RWPE1 (cell line): ENCODE measurements around the gene GYG2.
A peak's percentile ranks its signal among the peaks of the same experiment; 100 is the strongest.
"Not testable (repeated sequence)": the region's sequence is repeated elsewhere in the genome, so short reads cannot be mapped to it uniquely, and the experiment has no call there.

Experiments
- CTCF ChIA-PET: fragments of 350-600 bp; sonication (Branson Sonifier 250); formaldehyde crosslinking; extraction: SDS; loops from one replicate; lab custom pipeline; 2021; lab: Yijun Ruan, JAX
- POLR2A ChIA-PET: fragments of 400-600 bp; formaldehyde crosslinking; extraction: SDS; loops from one replicate; lab custom pipeline; 2020; ENCODE audit warnings: antibody characterized with exemption; ENCODE audit not compliant: low non-redundant PET; lab: Yijun Ruan, JAX
- DNase-seq: peaks from one replicate; pipeline ENCODE4 v3.0.0; 2012; ENCODE audit warnings: low spot score
- H3K27ac ChIP-seq: fragments of 450-650 bp; 2 replicates; pipeline ENCODE4 v1.5.1; 2017
- TF ChIP-seq, protein P1 (sequence below): fragments of 450-650 bp; conservative IDR thresholded peaks from 2 replicates; pipeline ENCODE4 v1.5.1; 2017; ENCODE audit warnings: low read depth, mild to moderate bottlenecking

Gene GYG2

DNA sequence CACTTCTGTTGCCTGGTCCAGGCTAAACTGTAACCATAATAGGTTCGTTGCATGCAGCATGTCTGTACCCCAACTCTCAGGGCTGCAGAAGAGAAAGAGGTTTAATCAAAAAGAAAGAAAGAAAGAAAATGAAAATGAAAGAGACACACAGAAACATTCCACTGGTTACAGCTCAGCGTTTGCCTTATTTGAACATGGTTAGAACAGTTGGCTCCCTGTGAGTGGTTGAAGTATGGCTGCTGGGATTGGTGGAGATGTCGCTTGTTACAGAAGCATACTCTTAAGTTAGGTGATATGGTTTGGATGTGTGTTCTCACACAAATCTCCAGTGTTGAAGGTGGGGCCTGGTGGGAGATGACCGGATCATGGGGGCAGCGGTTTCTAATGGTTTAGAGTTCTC is 64.1 kb downstream of the GYG2 start:
- DNase-seq, result no peak
- ChIA-PET CTCF (no interaction called here), POLR2A (no interaction called here)
- TF ChIP-seq, protein P1, sequence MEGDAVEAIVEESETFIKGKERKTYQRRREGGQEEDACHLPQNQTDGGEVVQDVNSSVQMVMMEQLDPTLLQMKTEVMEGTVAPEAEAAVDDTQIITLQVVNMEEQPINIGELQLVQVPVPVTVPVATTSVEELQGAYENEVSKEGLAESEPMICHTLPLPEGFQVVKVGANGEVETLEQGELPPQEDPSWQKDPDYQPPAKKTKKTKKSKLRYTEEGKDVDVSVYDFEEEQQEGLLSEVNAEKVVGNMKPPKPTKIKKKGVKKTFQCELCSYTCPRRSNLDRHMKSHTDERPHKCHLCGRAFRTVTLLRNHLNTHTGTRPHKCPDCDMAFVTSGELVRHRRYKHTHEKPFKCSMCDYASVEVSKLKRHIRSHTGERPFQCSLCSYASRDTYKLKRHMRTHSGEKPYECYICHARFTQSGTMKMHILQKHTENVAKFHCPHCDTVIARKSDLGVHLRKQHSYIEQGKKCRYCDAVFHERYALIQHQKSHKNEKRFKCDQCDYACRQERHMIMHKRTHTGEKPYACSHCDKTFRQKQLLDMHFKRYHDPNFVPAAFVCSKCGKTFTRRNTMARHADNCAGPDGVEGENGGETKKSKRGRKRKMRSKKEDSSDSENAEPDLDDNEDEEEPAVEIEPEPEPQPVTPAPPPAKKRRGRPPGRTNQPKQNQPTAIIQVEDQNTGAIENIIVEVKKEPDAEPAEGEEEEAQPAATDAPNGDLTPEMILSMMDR, result no peak
- no peak overlapping the region for H3K27ac ChIP-seq

DNA sequence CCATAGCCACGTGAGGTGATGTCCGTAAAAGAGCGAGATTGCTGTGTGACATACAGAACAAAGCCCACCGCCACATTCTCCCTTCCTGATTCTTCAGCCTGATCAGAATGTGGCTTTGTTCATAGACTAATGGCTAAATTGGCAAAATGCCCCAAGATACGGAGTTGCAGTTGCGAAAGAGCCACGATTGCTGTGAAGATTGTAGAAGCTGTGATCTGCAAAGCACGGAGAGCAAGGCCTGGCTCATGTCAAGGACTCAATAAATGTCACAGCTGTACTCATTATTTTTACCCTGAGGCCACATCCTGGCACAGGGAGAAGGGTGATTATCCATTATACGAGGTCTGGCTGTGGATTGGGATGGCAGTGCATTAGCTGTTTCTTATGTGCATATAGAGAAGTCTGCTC is 66.2 kb downstream of the GYG2 start:
- peak; percentile 20 for DNase-seq
- peak overlapping the region; percentile 33; the same call in 1 of the 2 replicates for H3K27ac ChIP-seq
- POLR2A ChIA-PET, result no interaction called here
- CTCF ChIA-PET, result no interaction called here
- TF ChIP-seq, protein P1, result no peak

DNA sequence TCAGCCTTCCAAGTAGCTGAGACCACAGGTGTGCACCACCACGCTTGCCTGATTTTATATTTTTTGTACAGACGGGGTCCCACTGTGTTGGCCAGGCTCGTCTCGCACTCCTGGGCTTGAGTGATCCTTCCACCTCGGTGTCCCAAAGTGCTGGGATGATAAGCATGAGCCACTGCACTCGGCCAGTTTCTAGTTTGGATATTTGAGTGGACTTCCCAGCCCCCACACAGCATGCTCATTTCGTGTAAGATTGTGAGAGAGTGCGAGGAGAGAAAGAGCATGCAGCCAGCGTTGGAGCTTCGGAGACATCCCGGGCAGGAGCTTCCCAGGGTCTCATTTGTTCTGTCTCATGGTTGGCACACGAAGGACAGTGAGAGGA is 68.6 kb downstream of the GYG2 start:
- ChIA-PET POLR2A (no interaction called here), CTCF (no interaction called here)
- H3K27ac ChIP-seq, result peak overlapping the region; percentile 46
- TF ChIP-seq, protein P1, result no peak
- DNase-seq, result no peak

DNA sequence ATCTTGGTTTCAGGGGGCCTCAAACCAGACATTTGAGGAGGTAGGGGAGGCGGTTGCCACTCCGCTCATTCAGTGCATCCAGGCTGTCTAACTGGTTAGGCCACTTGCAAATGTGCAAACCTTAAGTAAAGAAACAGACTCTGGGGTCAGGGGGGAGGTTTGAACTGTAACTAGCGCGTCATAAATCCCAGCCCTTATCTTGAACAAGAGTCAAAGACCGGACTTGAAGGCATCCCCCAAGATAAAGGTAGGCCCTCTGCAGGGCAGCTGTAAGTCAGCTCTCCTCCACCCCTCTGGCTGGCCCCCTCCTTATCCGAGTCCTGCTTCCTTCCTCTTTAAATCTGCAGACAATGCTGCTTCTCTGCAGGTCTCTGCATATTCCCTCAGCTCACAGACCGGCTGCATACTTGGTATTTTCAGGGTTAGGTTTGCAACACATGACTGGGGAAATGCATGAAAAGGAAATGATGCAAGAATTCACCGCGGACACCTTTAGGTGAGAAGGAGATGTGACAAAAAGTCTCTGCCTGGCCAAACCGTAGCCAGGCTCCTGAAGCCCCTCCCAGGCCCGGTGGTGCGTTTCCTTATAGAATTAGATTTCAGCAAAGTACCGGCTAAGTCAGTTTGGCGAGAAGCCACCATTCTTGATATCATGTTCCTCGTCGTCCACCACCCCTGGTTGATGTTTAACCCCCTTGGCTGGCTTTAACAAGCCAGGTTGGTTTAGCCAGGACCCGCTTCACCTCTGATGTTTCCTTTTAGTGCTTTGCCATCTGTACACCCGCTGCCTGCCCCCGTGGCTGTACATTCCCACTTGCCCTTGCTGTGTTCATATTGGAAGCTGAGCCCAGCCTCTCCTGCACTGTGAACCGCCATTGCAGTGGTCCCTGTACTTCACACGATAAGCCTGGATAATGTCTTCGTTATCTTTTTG is 69.2 kb downstream of the GYG2 start:
- peak overlapping the region; percentile 46 for H3K27ac ChIP-seq
- POLR2A ChIA-PET, CTCF ChIA-PET: not testable (repeated sequence)
- peak; percentile 37 for DNase-seq

DNA sequence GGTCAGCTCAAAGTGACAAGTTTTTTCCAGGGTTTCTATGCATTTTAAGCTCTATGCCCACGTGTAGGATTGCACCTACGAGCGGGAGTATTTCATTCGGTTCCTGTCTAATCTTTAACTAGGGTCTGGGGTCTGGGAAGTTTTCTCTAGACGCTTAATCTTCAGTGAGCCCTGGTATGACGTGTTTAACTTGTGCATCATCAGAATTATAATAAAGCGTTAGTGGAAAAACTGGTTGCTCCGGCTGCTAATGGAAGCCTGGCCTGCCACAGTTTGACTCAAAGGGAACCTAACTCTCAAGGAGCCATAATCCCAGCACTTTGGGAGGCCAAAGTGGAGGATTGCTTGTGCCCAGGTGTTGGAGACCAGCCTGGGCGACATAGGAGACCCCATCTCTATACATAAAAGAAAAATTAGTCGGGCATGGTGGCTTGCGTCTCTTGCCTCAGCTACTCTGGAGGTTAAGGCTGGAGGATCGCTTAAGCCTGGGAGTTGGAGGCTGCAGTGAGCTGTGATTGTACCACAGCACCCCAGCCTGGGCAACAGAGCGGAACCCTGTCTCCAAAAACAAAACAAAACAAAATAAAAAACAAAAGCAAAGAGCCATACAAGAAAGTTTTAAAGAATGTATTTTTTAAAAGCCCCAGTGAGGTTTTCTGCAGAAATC is 70.2 kb downstream of the GYG2 start:
- H3K27ac ChIP-seq, result no peak overlapping the region
- CTCF ChIA-PET, result no interaction called here
- DNase-seq, result peak; percentile 17
- POLR2A ChIA-PET, result no interaction called here
- TF ChIP-seq, protein P1, result no peak

DNA sequence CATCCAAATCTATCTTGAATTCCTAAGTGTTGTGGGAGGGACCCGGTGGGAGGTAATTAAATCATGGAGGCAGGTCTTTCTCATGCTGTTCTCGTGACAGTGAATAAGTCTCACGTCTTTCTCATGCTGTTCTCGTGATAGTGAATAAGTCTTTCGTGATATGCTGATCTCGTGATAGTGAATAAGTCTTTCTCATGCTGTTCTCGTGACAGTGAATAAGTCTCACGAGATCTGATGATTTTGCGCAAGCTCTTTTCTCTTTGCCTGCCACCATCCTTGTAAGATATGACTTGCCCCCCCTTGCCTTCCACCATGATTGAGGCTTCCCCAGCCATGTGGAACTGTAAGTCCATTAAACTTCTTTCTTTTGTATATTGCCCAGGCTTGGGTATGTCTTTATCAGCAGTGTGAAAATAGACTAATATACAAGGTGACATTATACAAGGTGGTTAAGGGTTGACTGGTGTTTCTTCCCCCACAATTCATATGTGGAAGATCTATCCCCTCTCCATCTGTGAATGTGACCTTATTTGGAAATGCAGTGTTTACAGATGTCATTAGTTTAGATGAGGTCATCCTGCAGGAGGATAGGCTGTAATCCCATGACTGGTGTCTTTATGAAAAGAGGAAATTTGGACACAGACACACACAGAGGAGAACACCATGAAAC is 72.8 kb downstream of the GYG2 start:
- H3K27ac ChIP-seq, result no peak overlapping the region
- TF ChIP-seq, protein P1, result no peak
- POLR2A ChIA-PET, result no interaction called here
- CTCF ChIA-PET, result no interaction called here
- no peak for DNase-seq
